Kidney tubule cell (primary cell): ENCODE measurements around the gene USP17L20.
"Not testable (repeated sequence)": the region's sequence is repeated elsewhere in the genome, so short reads cannot be mapped to it uniquely, and the experiment has no call there.

Experiments
- DNase-seq: peaks from one replicate; pipeline ENCODE4 v3.0.0-alpha.2; 2018; ENCODE audit warnings: low spot score

Gene USP17L20

GRCh38 chr4:9257824-9258223, at the start of gene USP17L20:
USP17L20 (plus strand) TSS chr4:9258124; CDS start chr4:9258124, 0 bp downstream.
- DNase-seq: not testable (repeated sequence)

GRCh38 chr4:9210357-9210756, 47.6 kb upstream of the USP17L20 start, which contains the start of gene USP17L10:
USP17L10 (plus strand) TSS chr4:9210657; CDS start chr4:9210657, 0 bp downstream.
- DNase-seq: not testable (repeated sequence)

- DNase-seq: not testable (repeated sequence)
Observed at GRCh38 chr4:9214701-9215100, 43.2 kb upstream of the USP17L20 start.

GRCh38 chr4:9215105-9215504, 42.8 kb upstream of the USP17L20 start, which contains the start of gene USP17L11:
USP17L11 (plus strand) TSS chr4:9215405; CDS start chr4:9215405, 0 bp downstream.
- DNase-seq: not testable (repeated sequence)

- not testable (repeated sequence) for DNase-seq
Observed at GRCh38 chr4:9219852-9220251, 38.1 kb upstream of the USP17L20 start, which contains the start of gene USP17L12. USP17L12 (plus strand) TSS chr4:9220152; CDS start chr4:9220152, 0 bp downstream.

GRCh38 chr4:9224596-9224995, 33.3 kb upstream of the USP17L20 start, which contains the start of gene USP17L13:
USP17L13 (plus strand) TSS chr4:9224896; CDS start chr4:9224896, 0 bp downstream.
- not testable (repeated sequence) for DNase-seq

GRCh38 chr4:9230249-9230648, 27.7 kb upstream of the USP17L20 start:
- not testable (repeated sequence) for DNase-seq

GRCh38 chr4:9234085-9234484, 23.8 kb upstream of the USP17L20 start, which contains the start of gene USP17L15:
USP17L15 (plus strand) TSS chr4:9234385; CDS start chr4:9234385, 0 bp downstream.
- DNase-seq: not testable (repeated sequence)

- not testable (repeated sequence) for DNase-seq
Observed at GRCh38 chr4:9238461-9238860, 19.5 kb upstream of the USP17L20 start.

- not testable (repeated sequence) for DNase-seq
Observed at GRCh38 chr4:9243579-9243978, 14.3 kb upstream of the USP17L20 start, which contains the start of gene USP17L17. USP17L17 (plus strand) TSS chr4:9243879; CDS start chr4:9243879, 0 bp downstream.

GRCh38 chr4:9247953-9248680, 9.8 kb upstream of the USP17L20 start, which contains the start of gene USP17L18:
USP17L18 (plus strand) TSS chr4:9248630; CDS start chr4:9248630, 0 bp downstream.
- not testable (repeated sequence) for DNase-seq

- DNase-seq: not testable (repeated sequence)
Observed at GRCh38 chr4:9253078-9253477, 4.8 kb upstream of the USP17L20 start, which contains the start of gene USP17L19. USP17L19 (plus strand) TSS chr4:9253378; CDS start chr4:9253378, 0 bp downstream.

GRCh38 chr4:9262572-9262971, 4.6 kb downstream of the USP17L20 start, which contains the start of gene USP17L21:
USP17L21 (plus strand) TSS chr4:9262872; CDS start chr4:9262872, 0 bp downstream.
- DNase-seq: not testable (repeated sequence)

- DNase-seq: not testable (repeated sequence)
Observed at GRCh38 chr4:9267319-9267718, 9.4 kb downstream of the USP17L20 start, which contains the start of gene USP17L22. USP17L22 (plus strand) TSS chr4:9267619; CDS start chr4:9267619, 0 bp downstream.

- not testable (repeated sequence) for DNase-seq
Observed at GRCh38 chr4:9271719-9272118, 13.8 kb downstream of the USP17L20 start.
